Left forelimb (tissue), 1 donor: ENCODE measurements around the gene P2RY8.
"Not testable (repeated sequence)": the region's sequence is repeated elsewhere in the genome, so short reads cannot be mapped to it uniquely, and the experiment has no call there.

Experiments
- DNase-seq: peaks from one replicate; pipeline ENCODE4 v3.0.0-alpha.2; 2018; ENCODE audit warnings: low spot score

The P2RY8 gene

DNA sequence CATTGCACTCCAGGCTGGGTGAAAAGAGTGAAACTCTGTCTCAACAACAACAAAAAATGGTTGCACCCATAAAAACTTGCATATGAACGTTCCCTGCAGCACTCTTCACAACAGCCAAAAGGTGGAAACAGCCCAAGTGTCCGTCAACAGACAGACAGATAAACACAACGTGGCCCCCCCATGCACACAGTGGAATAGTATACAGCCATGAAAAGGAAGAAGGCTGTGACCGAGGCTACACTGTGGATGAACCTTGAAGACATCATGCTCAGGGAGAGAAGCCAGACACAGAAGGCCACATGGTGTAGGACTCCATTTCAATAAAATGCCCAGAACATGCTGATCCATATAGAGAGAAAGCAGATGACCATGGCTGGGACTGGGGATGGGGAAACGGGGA lies 50.8 kb downstream of the P2RY8 start:
- no peak for DNase-seq

DNA sequence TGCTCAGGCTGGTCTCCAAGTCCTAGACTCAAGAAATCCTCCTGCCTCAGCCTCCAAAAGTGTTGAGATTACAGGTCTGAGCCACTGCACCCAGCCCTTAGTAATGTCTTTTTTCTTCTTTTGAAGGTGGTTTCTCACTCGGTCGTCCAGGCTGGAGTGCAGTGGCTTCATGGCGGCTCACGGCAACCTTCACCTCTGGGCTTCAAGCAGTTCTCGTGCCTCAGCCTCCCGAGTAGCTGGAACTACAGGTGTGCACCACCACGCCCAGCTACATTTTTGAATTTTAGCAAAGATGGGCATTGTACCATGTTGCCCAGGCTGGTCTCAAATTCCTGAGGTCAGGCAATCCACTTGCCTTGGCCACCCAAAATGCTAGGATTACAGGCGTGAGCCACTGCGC lies 52.0 kb downstream of the P2RY8 start:
- no peak for DNase-seq

- no peak for DNase-seq
These were observed 52.4 kb downstream of the P2RY8 start for GRCh38 chrX:1484638-1485019.

GRCh38 chrX:1483843-1484637 lies 52.9 kb downstream of the P2RY8 start:
- no peak for DNase-seq

- not testable (repeated sequence) for DNase-seq
These were observed 54.5 kb downstream of the P2RY8 start for GRCh38 chrX:1482530-1482928.

DNA sequence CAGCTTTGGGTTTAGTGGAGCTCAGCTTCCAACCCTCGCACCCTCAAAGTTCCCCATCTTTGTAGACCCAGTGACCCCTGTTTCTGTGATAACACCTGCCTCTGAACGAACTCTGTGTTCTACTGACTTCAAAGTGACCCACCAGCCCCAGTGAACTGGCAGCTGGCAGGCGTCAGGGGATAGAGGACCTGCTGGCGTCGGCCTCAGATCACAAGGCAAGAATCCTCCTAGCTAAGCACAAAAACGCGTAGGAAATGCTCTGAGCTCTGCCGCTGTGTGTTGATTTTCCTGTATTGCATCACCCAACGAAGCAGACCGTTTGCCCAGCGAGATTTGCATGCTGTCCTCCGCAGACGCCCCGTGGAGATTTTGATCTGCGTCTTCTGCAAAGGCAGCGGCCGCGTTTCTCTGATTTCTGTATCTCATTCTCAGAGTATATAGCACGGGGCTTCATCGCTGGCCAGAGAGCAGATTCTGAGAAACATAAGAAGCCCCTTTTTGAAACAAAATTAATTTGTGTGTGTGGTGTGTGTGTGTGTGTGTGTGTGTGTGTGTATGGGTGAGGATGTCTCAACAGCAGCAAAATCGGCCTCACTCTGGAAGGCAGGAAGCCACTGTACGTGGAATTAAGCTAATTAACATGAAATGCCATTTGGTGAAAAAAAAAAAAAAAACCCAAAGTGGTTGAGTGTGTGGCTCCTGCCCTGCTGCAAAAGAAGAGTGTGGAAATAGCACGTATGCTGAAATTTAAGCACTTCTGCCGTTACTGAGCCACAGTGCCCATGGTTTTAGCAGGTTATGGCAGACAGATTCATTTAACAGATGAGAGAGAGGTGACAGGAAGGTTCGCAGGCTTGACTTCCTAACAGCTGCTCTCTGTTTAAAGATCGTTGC lies 55.1 kb downstream of the P2RY8 start:
- DNase-seq: no peak

DNA sequence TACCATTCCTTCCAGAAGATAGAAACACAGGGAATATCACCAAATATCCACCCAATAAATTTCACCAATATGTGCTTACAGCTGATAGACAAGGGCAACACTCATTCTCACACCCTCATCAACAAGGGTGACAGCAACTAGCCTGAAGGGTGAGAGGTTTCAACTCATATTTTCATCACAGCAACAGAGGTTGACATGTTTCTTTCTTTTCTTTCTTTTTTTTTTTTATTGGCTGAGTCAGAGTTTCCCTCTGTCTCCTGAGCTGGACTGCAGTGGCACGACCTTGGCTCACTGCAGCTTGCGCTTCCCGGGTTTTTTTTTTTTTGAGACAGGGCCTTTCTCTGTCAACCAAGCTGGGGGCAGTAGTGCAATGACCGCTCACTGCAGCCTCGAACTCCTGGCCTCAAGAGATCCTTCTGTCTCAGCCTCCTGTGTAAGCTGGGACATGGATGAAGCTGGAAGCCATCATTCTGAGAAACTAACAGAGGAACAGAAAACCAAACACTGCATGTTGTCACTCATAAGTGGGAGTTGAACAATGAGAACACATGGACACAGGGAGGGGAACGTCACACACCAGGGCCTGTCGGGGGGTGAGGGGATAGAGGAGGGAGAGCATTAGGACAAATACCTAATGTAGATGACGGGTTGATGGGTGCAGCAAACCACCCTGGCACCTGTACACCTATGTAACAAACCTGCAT lies 56.8 kb downstream of the P2RY8 start:
- no peak for DNase-seq

DNA sequence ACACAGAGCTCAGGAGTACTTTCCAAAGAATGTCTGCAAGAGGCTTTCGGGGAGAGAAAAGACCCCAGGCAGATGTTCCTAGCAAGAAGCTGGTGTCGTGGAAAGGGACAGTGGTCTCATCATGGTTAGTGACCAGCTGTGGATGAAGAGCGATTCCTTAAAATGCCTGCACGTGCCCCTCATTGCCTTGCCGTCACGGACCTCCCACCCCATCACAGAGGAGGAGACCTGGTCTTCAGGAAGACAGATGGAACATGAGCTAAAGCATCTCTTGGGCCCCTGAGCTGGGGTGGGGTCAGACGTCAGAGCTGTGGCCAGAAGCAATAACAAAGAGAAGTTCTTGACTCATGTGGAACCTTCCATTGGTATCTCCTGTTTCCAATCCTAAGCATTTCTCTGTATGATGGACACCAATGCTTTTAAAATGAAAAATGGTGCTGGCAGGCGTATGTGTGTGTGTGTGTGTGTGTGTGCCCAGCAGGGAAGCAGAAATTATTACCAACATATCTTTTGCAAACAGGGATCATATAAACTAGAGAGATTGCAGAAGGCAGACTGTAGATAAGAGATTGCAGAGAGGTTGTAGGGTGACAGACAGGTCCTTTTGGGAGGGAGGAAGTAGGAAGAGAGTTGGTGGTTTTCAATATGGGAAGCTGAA lies 59.1 kb downstream of the P2RY8 start:
- no peak for DNase-seq

DNA sequence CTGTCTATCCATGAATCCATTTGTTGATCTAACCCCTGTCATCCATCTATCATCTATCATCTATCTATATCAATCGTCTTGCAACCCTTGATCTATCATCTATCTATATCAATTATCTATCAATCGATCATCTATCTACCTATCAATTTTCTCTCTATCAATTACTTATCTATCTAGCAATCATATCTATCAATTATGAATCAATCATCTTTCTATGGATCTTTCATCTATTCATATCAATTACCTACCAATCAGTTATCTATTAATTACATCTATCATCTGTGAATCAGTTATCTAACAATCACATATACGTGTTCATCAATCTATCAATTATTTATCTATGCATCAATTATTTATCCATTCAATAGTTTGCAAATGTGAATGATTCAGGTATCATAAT lies 59.8 kb downstream of the P2RY8 start:
- DNase-seq: no peak

DNA sequence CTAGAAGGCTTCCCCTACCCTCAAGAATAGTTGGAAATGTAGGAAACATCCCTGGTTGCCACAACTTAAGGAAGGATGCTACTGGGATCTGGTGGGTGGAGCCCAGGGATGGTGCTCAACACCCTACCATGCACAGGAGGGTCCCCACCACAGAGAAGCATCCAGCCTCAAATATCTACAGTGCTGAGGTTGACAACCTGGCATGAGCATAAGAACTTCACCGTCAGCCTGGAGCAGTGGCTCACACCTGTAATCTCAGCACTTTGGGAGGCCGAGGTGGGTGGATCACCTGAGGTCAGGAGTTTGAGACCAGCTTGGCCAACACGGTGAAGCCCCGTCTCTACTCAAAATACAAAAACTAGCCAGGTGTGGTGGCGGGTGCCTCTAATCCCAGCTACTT lies 60.3 kb downstream of the P2RY8 start:
- no peak for DNase-seq

DNA sequence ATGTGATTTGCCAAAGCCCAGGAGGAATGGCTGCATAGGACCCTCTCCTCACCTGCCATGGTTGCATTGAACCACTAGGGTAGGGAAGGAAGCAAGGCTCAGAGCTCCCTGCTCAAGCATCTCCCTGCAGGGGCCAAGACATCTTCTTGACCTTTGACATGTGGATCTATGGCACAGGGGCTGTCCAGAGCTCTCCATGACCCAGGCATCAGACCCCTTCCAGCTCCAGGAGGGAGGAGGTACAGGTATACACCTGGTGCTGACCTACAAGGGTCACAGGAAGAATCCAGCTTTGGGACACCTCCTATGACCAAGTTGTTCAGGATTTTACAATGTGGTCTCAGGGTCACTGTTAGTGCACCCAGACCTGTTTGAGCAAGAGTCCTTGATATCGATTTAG lies 61.1 kb downstream of the P2RY8 start:
- DNase-seq: no peak

GRCh38 chrX:1475481-1475880 lies 61.5 kb downstream of the P2RY8 start:
- no peak for DNase-seq

DNA sequence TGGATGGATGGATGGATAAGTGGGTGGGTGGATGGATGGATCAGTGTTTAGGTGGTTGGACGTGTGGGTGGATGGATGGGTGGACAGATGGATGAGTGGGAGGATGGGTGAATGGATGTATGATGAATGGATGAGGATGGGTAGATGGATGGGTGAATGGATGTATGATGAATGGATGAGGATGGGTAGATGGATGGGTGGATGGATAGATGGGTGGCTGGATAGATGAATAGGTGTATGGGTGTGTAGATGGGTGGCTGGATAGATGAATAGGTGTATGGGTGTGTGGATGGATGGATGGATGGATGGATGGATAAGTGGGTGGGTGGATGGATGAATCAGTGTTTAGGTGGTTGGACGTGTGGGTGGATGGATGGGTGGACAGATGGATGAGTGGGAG lies 62.4 kb downstream of the P2RY8 start:
- DNase-seq: not testable (repeated sequence)

DNA sequence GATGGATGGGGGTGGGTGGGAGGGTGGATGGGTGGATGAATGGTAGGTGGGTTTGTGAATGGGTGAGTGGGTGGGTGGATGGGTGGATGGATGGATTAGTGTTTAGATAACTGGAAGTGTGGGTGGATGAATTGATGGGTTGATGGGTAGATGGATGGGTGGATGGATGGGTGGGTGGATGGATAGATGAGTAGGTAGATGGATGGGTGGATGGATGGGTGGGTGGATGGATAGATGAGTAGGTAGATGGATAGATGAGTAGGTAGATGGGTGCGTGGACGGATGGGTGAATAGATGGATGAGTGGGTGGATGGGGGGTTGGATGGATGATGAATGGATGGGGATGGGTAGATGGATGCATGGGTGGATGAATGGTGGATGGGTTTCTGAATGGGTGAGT lies 64.0 kb downstream of the P2RY8 start:
- DNase-seq: no peak

DNA sequence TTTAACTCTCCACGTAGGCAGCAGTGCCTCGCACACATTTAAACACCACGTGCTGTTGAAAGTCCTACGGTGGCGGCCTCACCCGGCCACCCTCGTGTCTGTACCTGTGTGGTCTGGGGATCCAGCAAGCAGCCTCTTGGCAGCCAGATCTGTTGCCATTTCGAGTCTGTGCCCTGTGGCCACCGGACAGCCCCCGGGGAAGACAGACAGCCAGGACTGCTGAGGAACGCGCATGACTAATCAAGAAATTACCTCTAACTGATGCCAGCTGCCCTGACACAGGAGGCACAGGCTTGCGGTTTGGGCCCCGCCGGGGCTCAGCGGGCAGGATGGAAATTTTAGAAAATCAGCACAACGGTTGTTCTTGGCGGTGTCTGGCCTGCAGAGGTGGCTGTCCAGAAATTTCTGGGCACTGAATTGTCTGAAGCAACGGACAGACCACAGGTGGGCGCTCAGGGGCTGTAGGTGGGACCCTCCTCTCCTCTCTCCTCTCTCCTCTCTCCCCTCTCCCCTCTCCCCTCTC lies 68.7 kb downstream of the P2RY8 start:
- no peak for DNase-seq

- no peak for DNase-seq
These were observed 69.9 kb downstream of the P2RY8 start for GRCh38 chrX:1466971-1467561.

- DNase-seq: no peak
These were observed 70.7 kb downstream of the P2RY8 start for GRCh38 chrX:1466232-1466661.

DNA sequence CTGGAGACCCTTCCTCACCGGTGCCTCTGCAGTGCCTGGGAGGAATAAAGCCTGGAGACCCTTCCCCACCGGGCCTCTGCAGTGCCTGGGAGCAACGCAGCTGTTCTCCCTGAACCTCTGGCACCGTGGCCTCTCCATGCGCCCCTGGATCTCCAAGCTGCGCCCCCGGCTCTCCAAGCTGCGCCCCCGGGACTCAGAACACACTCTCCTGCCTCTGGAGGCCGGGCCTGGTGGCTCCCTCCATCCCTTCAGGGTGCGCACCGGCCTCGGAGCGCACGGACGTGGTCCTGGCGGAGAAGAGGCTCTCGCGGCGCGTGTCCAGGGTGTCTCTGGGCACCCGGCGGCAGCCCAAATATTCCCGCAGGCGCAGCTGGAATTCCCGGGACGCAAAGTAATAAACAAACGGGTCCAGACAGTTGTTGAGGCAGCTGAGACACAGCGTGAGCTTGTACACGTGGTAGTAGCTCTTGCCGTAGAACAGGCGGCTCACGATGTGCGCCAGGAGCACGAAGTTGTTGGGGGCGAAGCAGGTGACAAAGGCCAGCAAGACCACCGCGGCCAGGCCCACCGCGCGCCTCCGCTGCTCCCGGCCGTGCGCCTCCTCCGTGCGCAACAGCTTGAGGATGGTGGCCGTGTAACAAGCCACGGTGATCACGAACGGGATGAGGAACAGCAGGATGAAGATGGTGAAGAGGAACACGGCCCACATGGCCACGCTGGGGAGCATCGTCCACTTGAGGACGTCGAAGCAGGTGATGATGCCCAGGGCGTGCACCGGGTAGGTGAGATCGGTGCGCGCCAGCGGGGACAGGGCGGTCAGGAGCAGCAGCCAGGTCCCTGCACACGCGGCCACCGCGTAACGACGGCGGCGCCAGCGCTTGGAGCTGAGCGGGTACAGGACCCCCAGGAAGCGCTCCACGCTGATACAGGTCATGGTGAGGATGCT lies 71.4 kb downstream of the P2RY8 start:
- DNase-seq: no peak

GRCh38 chrX:1464971-1465285 lies 72.1 kb downstream of the P2RY8 start:
- no peak for DNase-seq
